ENCODE results near the gene TMEM185A.

GRCh38 chrX:149650162-149650561 is 18.6 kb upstream of the TMEM185A start:
- TF ChIP-seq FOSL1 (IDR thresholded peaks at IDR 0.05; ENCODE audit: low read depth) (no peak), CEBPB (IDR thresholded peaks at IDR 0.05; ENCODE audit: low read depth) (no peak), CTCF (IDR thresholded peaks at IDR 0.05 in 2 of 3, conservative IDR thresholded peaks at IDR 0.05 in 1 of 3; ENCODE audit: borderline replicate concordance in 1 of 3, insufficient read depth in 1 of 3, low read depth in 2 of 3, low read length in 2 of 3) (no peak), SIN3A (IDR thresholded peaks at IDR 0.05; ENCODE audit: low read depth) (no peak), POLR2A (IDR thresholded peaks at IDR 0.05; ENCODE audit: borderline replicate concordance, extremely low read depth, insufficient read depth, insufficient read length) (no peak), JUND (IDR thresholded peaks at IDR 0.05) (no peak), POLR2AphosphoS5 (IDR thresholded peaks at IDR 0.05; ENCODE audit: low read depth, low read length) (no peak), ZBTB33 (IDR thresholded peaks at IDR 0.05; ENCODE audit: extremely low read depth, insufficient replicate concordance, low read length) (no peak), ZNF274 (IDR thresholded peaks at IDR 0.05; ENCODE audit: low read depth, low read length) (no peak)
- TF ChIP-seq, protein P1, sequence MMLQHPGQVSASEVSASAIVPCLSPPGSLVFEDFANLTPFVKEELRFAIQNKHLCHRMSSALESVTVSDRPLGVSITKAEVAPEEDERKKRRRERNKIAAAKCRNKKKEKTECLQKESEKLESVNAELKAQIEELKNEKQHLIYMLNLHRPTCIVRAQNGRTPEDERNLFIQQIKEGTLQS (IDR thresholded peaks at IDR 0.05) = no peak
- TF ChIP-seq, protein P2, sequence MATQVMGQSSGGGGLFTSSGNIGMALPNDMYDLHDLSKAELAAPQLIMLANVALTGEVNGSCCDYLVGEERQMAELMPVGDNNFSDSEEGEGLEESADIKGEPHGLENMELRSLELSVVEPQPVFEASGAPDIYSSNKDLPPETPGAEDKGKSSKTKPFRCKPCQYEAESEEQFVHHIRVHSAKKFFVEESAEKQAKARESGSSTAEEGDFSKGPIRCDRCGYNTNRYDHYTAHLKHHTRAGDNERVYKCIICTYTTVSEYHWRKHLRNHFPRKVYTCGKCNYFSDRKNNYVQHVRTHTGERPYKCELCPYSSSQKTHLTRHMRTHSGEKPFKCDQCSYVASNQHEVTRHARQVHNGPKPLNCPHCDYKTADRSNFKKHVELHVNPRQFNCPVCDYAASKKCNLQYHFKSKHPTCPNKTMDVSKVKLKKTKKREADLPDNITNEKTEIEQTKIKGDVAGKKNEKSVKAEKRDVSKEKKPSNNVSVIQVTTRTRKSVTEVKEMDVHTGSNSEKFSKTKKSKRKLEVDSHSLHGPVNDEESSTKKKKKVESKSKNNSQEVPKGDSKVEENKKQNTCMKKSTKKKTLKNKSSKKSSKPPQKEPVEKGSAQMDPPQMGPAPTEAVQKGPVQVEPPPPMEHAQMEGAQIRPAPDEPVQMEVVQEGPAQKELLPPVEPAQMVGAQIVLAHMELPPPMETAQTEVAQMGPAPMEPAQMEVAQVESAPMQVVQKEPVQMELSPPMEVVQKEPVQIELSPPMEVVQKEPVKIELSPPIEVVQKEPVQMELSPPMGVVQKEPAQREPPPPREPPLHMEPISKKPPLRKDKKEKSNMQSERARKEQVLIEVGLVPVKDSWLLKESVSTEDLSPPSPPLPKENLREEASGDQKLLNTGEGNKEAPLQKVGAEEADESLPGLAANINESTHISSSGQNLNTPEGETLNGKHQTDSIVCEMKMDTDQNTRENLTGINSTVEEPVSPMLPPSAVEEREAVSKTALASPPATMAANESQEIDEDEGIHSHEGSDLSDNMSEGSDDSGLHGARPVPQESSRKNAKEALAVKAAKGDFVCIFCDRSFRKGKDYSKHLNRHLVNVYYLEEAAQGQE (IDR thresholded peaks at IDR 0.05; ENCODE audit: low read depth) = no peak
